H9 (cell line): ENCODE data around the gene TSKU. TPM values are rescaled to one million over a fixed set of nuclear protein-coding genes. Genes with fewer than 3 reads are reported as not detected.

ENCODE experiments used
- DNase-seq: peaks from one replicate; pipeline ENCODE4 v3.0.0-alpha.2; 2017
- H2AFZ ChIP-seq: one replicate; pipeline ENCODE4 v1.6.1; 2013; ENCODE audit warnings: mild to moderate bottlenecking, low read length, control low read depth, moderate library complexity
- H2AK5ac ChIP-seq: 2 replicates; pipeline ENCODE4 v1.6.1; 2013; ENCODE audit warnings: low read length, control low read depth, mixed read lengths; ENCODE audit not compliant: insufficient read length
- H2BK120ac ChIP-seq: one replicate; pipeline ENCODE4 v1.6.1; 2013; ENCODE audit warnings: low read depth, mild to moderate bottlenecking, low read length, control low read depth, inconsistent platforms; ENCODE audit not compliant: poor library complexity, severe bottlenecking
- H2BK12ac ChIP-seq: 2 replicates; pipeline ENCODE4 v1.6.1; 2013; ENCODE audit warnings: low read length, control low read depth, mixed read lengths, low read depth; ENCODE audit not compliant: insufficient read length
- H2BK15ac ChIP-seq: 2 replicates; pipeline ENCODE4 v1.6.1; 2013; ENCODE audit warnings: low read depth, low read length, control low read depth
- H2BK20ac ChIP-seq: one replicate; pipeline ENCODE4 v1.6.1; 2013; ENCODE audit warnings: low read depth, mild to moderate bottlenecking, low read length, control low read depth, inconsistent platforms; ENCODE audit not compliant: poor library complexity, severe bottlenecking
- H2BK5ac ChIP-seq: 2 replicates; pipeline ENCODE4 v1.6.1; 2013; ENCODE audit warnings: low read length, control low read depth, mixed read lengths; ENCODE audit not compliant: insufficient read length
- H3K14ac ChIP-seq: 2 replicates; pipeline ENCODE4 v1.6.1; 2013; ENCODE audit warnings: low read length, control low read depth; ENCODE audit not compliant: insufficient read depth
- H3K18ac ChIP-seq: 2 replicates; pipeline ENCODE4 v1.6.1; 2013; ENCODE audit warnings: low read depth, mild to moderate bottlenecking, mixed read lengths, low read length, control low read depth; ENCODE audit not compliant: insufficient read length
- H3K23ac ChIP-seq: 2 replicates; pipeline ENCODE4 v1.6.1; 2013; ENCODE audit warnings: low read length, control low read depth, mixed read lengths, low read depth; ENCODE audit not compliant: insufficient read length
- H3K23me2 ChIP-seq: 2 replicates; pipeline ENCODE4 v1.6.1; 2013; ENCODE audit warnings: low read depth, mild to moderate bottlenecking, mixed read lengths, low read length, control low read depth; ENCODE audit not compliant: insufficient read length, poor library complexity, severe bottlenecking
- H3K27ac ChIP-seq: 2 replicates; pipeline ENCODE4 v1.5.1; 2013; ENCODE audit warnings: low read length, control low read depth, mixed read lengths, low read depth; ENCODE audit not compliant: insufficient read length
- H3K27me3 ChIP-seq: 2 replicates; pipeline ENCODE4 v1.6.1; 2013; ENCODE audit warnings: low read length, control low read depth, inconsistent platforms; ENCODE audit not compliant: insufficient read depth
- H3K4ac ChIP-seq: 2 replicates; pipeline ENCODE4 v1.6.1; 2013; ENCODE audit warnings: low read depth, mild to moderate bottlenecking, control low read depth, inconsistent platforms, low read length, moderate library complexity
- H3K4me1 ChIP-seq: 2 replicates; pipeline ENCODE4 v1.6.1; 2013; ENCODE audit warnings: low read length, control low read depth, inconsistent platforms; ENCODE audit not compliant: insufficient read depth
- H3K4me2 ChIP-seq: 2 replicates; pipeline ENCODE4 v1.6.1; 2013; ENCODE audit warnings: low read length, control low read depth, mixed read lengths; ENCODE audit not compliant: insufficient read length, insufficient read depth
- H3K56ac ChIP-seq: 2 replicates; pipeline ENCODE4 v1.6.1; 2013; ENCODE audit warnings: low read depth, mild to moderate bottlenecking, mixed read lengths, low read length, control low read depth; ENCODE audit not compliant: insufficient read length
- H3K79me1 ChIP-seq: 2 replicates; pipeline ENCODE4 v1.6.1; 2013; ENCODE audit warnings: low read depth, mild to moderate bottlenecking, moderate library complexity, low read length, control low read depth, inconsistent platforms; ENCODE audit not compliant: insufficient read depth, poor library complexity, severe bottlenecking
- H3K79me2 ChIP-seq: 2 replicates; pipeline ENCODE4 v1.6.1; 2013; ENCODE audit warnings: low read length, control low read depth, inconsistent platforms; ENCODE audit not compliant: insufficient read depth
- H3K9ac ChIP-seq: 2 replicates; pipeline ENCODE4 v1.6.1; 2013; ENCODE audit warnings: low read length, control low read depth, mixed read lengths; ENCODE audit not compliant: insufficient read length; ENCODE audit errors: extremely low read depth
- H3K9me3 ChIP-seq: one replicate; pipeline ENCODE4 v1.6.1; 2013; ENCODE audit warnings: low read depth, low read length, inconsistent platforms; ENCODE audit not compliant: control insufficient read depth
- H3T11ph ChIP-seq: one replicate; pipeline ENCODE4 v1.6.1; 2013; ENCODE audit warnings: mild to moderate bottlenecking, low read length, control low read depth, inconsistent platforms
- H4K20me1 ChIP-seq: one replicate; pipeline ENCODE4 v1.6.1; 2013; ENCODE audit not compliant: control insufficient read depth, insufficient read length, insufficient read depth
- H4K5ac ChIP-seq: 2 replicates; pipeline ENCODE4 v1.6.1; 2013; ENCODE audit warnings: low read depth, mild to moderate bottlenecking, mixed read lengths, low read length, control low read depth; ENCODE audit not compliant: insufficient read length
- H4K8ac ChIP-seq: replicated peaks from 2 replicates; pipeline ENCODE4 v1.6.1; 2013; ENCODE audit warnings: low read length, control low read depth, mixed read lengths, low read depth; ENCODE audit not compliant: insufficient read length
- H4K91ac ChIP-seq: 2 replicates; pipeline ENCODE4 v1.6.1; 2013; ENCODE audit warnings: low read depth, mild to moderate bottlenecking, moderate library complexity, mixed read lengths, low read length, control low read depth; ENCODE audit not compliant: insufficient read length
- H3K27ac Mint-ChIP-seq, 3 experiments: 2 replicates in 2 of 3; 3 replicates in 1 of 3; pipeline ENCODE4 v1.8.0; 2020 to 2021; ENCODE audit warnings: mixed read lengths in 3 of 3, mild to moderate bottlenecking in 1 of 3, moderate library complexity in 1 of 3
- H3K27me3 Mint-ChIP-seq: 2 replicates; pipeline ENCODE4 v1.8.0; 2021; ENCODE audit warnings: low read depth, mild to moderate bottlenecking, moderate library complexity, mixed read lengths
- H3K36me3 Mint-ChIP-seq, 3 experiments: 2 replicates in 2 of 3; 3 replicates in 1 of 3; pipeline ENCODE4 v1.8.0; 2020 to 2021; ENCODE audit warnings: low read depth in 3 of 3, mixed read lengths in 3 of 3; ENCODE audit not compliant: insufficient read depth in 1 of 3
- H3K4me1 Mint-ChIP-seq, 2 experiments: 2 replicates each; pipeline ENCODE4 v1.8.0; 2020; ENCODE audit warnings: mixed read lengths in 2 of 2
- H3K4me3 Mint-ChIP-seq, 2 experiments: 2 replicates in 1 of 2; 3 replicates in 1 of 2; pipeline ENCODE4 v1.8.0; 2020 to 2021; ENCODE audit warnings: mild to moderate bottlenecking in 2 of 2, mixed read lengths in 2 of 2, moderate library complexity in 1 of 2
- H3K9me3 Mint-ChIP-seq, 2 experiments: 2 replicates in 1 of 2; 3 replicates in 1 of 2; pipeline ENCODE4 v1.8.0; 2020; ENCODE audit warnings: mild to moderate bottlenecking in 2 of 2, mixed read lengths in 2 of 2, moderate library complexity in 1 of 2
- WGBS: extraction: QIAGEN DNeasy Blood & Tissue Kit; methylation state at CpG from one replicate; pipeline ENCODE4 v1.1.7; 2013; ENCODE audit warnings: missing lambda C conversion rate, low lambda C conversion rate, mixed read lengths; ENCODE audit not compliant: insufficient read length; ENCODE audit errors: extremely low coverage; 5-methylcytosine and 5-hydroxymethylcytosine counted together
- total RNA-seq: library from RNA; stranded (reverse); gene quantifications from 2 replicates; pipeline ENCODE4 v1.2.1, GENCODE V29; 2021
- TF ChIP-seq, protein P1 (sequence below): fragments of 200-600 bp; sonication (generic); conservative IDR thresholded peaks from 3 replicates; pipeline ENCODE4 v1.8.0; 2021; ENCODE audit warnings: antibody characterized with exemption, mild to moderate bottlenecking

Gene TSKU
- total RNA-seq, 1 experiment from 2014 or later: 25.4 TPM

DNA sequence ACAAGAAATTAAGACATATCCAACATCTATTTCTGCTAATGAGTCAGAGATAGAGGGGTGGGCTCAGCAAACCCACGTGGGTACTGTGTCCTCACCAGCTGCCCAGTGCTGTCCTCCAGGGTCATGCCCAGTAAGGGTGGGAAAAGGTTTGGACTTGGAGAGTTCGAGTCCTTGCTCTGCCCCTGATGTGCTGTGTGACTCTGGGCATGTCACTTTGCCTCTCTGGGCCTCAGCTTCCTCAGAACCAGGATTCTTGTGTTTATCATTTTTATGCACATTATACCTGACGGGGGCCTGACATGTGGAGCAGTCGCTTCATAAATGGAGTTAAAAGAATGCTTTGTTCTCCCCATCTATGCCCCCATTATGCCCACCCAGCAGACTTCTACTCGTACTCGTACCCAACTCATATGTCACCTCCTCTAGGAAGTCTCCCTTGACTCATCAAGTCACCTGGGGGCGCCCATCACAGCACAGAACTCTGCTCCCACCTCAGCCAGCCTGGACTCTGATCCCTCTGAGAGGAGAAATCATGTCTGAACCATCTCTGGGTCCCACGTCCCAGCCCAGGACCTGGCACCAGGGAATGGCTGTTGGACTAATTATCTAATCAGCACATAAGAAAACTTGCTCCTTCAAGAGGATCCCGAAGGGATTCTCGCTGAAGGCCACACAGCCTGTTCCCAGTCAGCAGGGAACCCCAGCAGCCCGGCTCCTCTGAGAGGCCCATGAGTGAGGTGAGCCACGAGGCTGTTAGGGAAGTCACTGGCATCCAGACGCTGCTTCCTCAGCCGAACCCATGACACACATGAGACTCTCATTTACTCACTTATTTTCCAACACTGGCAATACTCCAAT is 38.7 kb upstream of the TSKU start:
- Mint-ChIP-seq H3K4me1 (peaks cover 9 to 19% of the 10 kb centered on the region in 2 experiments), H3K27me3 (peaks cover 3% of the 10 kb centered on the region; the same call in 1 of the 2 replicates), H3K27ac (no peak overlapping the region), H3K36me3 (no peaks in the 10 kb centered on the region; a peak in 1 of 7 replicates), H3K4me3 (no peak overlapping the region), H3K9me3 (no peaks in the 10 kb centered on the region; a peak in 1 of 5 replicates)
- no peak overlapping the region for H3K4me2 ChIP-seq
- H3T11ph ChIP-seq: no peak overlapping the region
- H2AK5ac ChIP-seq: no peak overlapping the region
- H3K27ac ChIP-seq: no peak overlapping the region
- H3K4me1 ChIP-seq: no peaks in the 10 kb centered on the region; the same call in 1 of the 2 replicates
- no peak overlapping the region for H3K9ac ChIP-seq
- H4K5ac ChIP-seq: no peak overlapping the region
- no peak overlapping the region for H3K18ac ChIP-seq
- no peaks in the 10 kb centered on the region for H3K79me2 ChIP-seq
- H2BK20ac ChIP-seq: no peak overlapping the region
- H3K14ac ChIP-seq: no peak overlapping the region
- H3K23ac ChIP-seq: no peak overlapping the region
- H2AFZ ChIP-seq: no peak overlapping the region
- H2BK12ac ChIP-seq: no peak overlapping the region
- H3K79me1 ChIP-seq: no peaks in the 10 kb centered on the region
- H3K56ac ChIP-seq: no peak overlapping the region
- WGBS: no CpG with 5 or more reads among the region's 14 CpGs
- no peak overlapping the region for H4K91ac ChIP-seq
- H2BK15ac ChIP-seq: no peak overlapping the region
- DNase-seq: no peak
- no peaks in the 10 kb centered on the region; the same call in 1 of the 2 replicates for H3K27me3 ChIP-seq
- TF ChIP-seq, protein P1, sequence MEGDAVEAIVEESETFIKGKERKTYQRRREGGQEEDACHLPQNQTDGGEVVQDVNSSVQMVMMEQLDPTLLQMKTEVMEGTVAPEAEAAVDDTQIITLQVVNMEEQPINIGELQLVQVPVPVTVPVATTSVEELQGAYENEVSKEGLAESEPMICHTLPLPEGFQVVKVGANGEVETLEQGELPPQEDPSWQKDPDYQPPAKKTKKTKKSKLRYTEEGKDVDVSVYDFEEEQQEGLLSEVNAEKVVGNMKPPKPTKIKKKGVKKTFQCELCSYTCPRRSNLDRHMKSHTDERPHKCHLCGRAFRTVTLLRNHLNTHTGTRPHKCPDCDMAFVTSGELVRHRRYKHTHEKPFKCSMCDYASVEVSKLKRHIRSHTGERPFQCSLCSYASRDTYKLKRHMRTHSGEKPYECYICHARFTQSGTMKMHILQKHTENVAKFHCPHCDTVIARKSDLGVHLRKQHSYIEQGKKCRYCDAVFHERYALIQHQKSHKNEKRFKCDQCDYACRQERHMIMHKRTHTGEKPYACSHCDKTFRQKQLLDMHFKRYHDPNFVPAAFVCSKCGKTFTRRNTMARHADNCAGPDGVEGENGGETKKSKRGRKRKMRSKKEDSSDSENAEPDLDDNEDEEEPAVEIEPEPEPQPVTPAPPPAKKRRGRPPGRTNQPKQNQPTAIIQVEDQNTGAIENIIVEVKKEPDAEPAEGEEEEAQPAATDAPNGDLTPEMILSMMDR: no peak; the same call in 2 of the 3 replicates
- no peaks in the 10 kb centered on the region for H3K9me3 ChIP-seq
- no peak overlapping the region for H3K4ac ChIP-seq
- H4K20me1 ChIP-seq: no peaks in the 10 kb centered on the region
- H2BK120ac ChIP-seq: no peak overlapping the region
- no peak overlapping the region for H2BK5ac ChIP-seq
- no peak overlapping the region for H4K8ac ChIP-seq
- no peaks in the 10 kb centered on the region for H3K23me2 ChIP-seq
